Esophagus muscularis mucosa (tissue), 4 donors: ENCODE results near the gene DUSP19. TPM values are rescaled to one million over a fixed set of nuclear protein-coding genes. Genes with fewer than 3 reads are reported as not detected.

ENCODE experiments used
- DNase-seq: peaks from one replicate; pipeline ENCODE4 v3.0.0-alpha.2; 2017; ENCODE audit errors: extremely low spot score
- H3K27ac ChIP-seq, 4 donors: fragments of 200-600 bp; sonication (generic); replicated peaks in 1 of 4; 1 replicate in 3 of 4; 2 replicates in 1 of 4; pipeline ENCODE4 v1.5.1; 2016 to 2019; ENCODE audit warnings: mild to moderate bottlenecking in 1 of 4
- H3K27me3 ChIP-seq, 4 donors: fragments of 200-600 bp; sonication (generic); one replicate each; pipeline versions ENCODE4 v1.5.1 to v1.6.0; 2016 to 2019
- H3K36me3 ChIP-seq, 4 donors: fragments of 200-600 bp; sonication (generic); one replicate each; pipeline ENCODE4 v1.5.1; 2016 to 2019
- H3K4me1 ChIP-seq, 4 donors: fragments of 200-600 bp; sonication (generic); one replicate each; pipeline ENCODE4 v1.5.1; 2016 to 2019
- H3K4me3 ChIP-seq, 4 donors: fragments of 200-600 bp; sonication (generic); 1 replicate in 2 of 4; 2 replicates in 2 of 4; pipeline ENCODE4 v1.5.1; 2016 to 2019; ENCODE audit warnings: mild to moderate bottlenecking in 4 of 4, moderate library complexity in 1 of 4
- H3K9me3 ChIP-seq, 4 donors: fragments of 200-600 bp; sonication (generic); 1 replicate in 3 of 4; 2 replicates in 1 of 4; pipeline ENCODE4 v1.5.1; 2016 to 2019
- EP300 ChIP-seq: sonication (generic); formaldehyde crosslinking; IDR thresholded peaks from one replicate; pipeline ENCODE4 v1.6.1; 2017; ENCODE audit warnings: antibody characterized with exemption
- POLR2A ChIP-seq: fragments of 450-650 bp; IDR thresholded peaks from one replicate; pipeline ENCODE4 v1.6.1; 2017; ENCODE audit warnings: antibody characterized with exemption, moderate library complexity, mild to moderate bottlenecking, low read depth
- POLR2AphosphoS5 ChIP-seq, 2 donors: sonication (generic); formaldehyde crosslinking; IDR thresholded peaks; one replicate each; pipeline ENCODE4 v1.6.1; 2017; ENCODE audit warnings: antibody characterized with exemption in 2 of 2
- WGBS: methylation state at CpG from one replicate; pipeline ENCODE4 v1.1.5; 2018; 5-methylcytosine and 5-hydroxymethylcytosine counted together
- intact Hi-C: fragments of 100-400 bp; cut with DNase I; formaldehyde crosslinking; loops from one replicate; pipeline ENCODE4 v1.15.1; 2023
- total RNA-seq, 4 donors: library from RNA; depleted of rRNA; stranded (reverse); fragments of >200 nt; gene quantifications; one replicate each; pipeline versions ENCODE4 v1.1.0 to v1.2.1, GENCODE V29; 2016
- TF ChIP-seq, protein P1 (sequence below), 3 experiments: fragments of 200-600 bp in 2 of 3; fragments of 450-650 bp in 1 of 3; sonication (generic) in 2 of 3; IDR thresholded peaks; one replicate each; pipeline ENCODE4 v1.5.1; 2017 to 2019; ENCODE audit warnings: antibody characterized with exemption in 3 of 3, mild to moderate bottlenecking in 2 of 3, moderate library complexity in 1 of 3

DUSP19 gene
- total RNA-seq, 4 donors from 2014 or later, result 2.5 to 7.0 (median 5.0) TPM

DNA sequence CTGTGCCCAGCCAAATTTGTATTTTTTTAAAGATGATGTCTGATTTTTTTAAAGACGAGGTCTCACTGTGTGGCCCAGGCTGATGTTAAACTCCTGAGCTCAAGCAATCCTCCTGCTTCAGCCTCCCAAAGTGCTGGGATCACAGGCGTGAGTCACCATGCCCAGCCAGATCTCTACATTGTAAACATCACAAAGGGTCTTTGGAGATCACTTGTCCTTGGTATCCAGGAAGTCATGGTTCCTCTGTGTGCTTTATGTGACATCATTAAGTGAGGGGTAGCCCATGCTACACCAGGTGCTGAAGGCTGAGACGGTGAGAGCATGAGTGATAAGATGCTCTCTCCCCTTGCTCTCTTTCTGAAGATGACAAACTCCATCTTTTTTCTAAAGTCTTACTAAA is 38.7 kb downstream of the DUSP19 start:
- intact Hi-C loops, result no loop called here
- H3K4me1 ChIP-seq, result no peaks in the 10 kb centered on the region
- 87% methylated on average over 3 of the region's 3 CpGs for WGBS

DNA sequence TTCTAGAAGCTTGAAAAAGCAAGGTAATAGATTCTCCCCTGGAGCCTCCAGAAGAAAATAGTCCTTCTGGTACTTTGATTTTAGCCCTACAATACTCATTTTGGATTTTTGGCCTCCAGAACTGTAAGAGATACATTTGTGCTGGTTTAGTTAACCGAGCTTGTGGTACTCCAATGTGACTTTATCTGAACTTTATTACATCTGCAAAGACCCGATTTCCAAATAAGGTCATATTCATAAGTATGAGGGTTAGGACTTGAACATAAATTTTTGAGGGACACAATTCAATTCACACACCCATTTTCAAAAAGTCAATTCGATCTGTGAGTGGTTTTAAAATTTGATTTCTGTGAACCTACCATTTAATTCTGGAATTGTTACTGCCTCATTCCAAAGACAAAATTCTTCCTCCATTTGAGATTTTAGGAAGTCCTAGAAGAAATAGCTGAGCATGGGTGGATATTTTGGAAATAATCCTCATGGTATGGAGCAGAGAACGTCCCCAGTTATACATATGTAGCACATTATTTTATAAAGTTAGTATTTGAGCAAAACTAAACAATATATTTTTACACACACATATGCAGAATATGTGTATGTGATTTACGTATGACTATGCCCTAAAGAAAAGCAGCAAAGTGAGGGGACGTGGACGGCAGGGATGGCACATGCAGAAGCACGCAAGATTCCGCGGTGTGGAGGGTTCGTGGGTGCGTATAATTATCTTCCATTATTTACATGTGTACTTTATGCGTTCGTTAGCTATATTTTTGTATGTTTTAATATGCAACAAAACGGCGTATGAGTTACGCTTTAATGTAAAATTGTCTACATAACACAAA is 44.8 kb downstream of the DUSP19 start:
- Histone ChIP-seq H3K9me3 (no peaks in the 10 kb centered on the region), H3K4me1 (peaks cover 5 to 21% (median 14%) of the 10 kb centered on the region in 4 donors), H3K36me3 (no peaks in the 10 kb centered on the region), H3K27ac (peak overlapping the region; percentile 86 to 91 (median 88)), H3K27me3 (no peaks in the 10 kb centered on the region), H3K4me3 (peak overlapping the region; percentile 76 to 93 (median 84))
- no peak for TF ChIP-seq POLR2AphosphoS5 (IDR thresholded peaks at IDR 0.05)
- TF ChIP-seq, protein P1, sequence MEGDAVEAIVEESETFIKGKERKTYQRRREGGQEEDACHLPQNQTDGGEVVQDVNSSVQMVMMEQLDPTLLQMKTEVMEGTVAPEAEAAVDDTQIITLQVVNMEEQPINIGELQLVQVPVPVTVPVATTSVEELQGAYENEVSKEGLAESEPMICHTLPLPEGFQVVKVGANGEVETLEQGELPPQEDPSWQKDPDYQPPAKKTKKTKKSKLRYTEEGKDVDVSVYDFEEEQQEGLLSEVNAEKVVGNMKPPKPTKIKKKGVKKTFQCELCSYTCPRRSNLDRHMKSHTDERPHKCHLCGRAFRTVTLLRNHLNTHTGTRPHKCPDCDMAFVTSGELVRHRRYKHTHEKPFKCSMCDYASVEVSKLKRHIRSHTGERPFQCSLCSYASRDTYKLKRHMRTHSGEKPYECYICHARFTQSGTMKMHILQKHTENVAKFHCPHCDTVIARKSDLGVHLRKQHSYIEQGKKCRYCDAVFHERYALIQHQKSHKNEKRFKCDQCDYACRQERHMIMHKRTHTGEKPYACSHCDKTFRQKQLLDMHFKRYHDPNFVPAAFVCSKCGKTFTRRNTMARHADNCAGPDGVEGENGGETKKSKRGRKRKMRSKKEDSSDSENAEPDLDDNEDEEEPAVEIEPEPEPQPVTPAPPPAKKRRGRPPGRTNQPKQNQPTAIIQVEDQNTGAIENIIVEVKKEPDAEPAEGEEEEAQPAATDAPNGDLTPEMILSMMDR (IDR thresholded peaks at IDR 0.05), result no peak
- TF ChIP-seq EP300, result no peak
- TF ChIP-seq POLR2A, result no peak
- 29% methylated on average over 17 of the region's 17 CpGs for WGBS
- no peak for DNase-seq
- intact Hi-C loops, result loop anchor here (5.0 to 10.0 kb wide), 2 partner anchors 36 to 359 kb away; no protein-coding TSS in a partner anchor

More for the DNA sequence above, 38.7 kb downstream of the DUSP19 start:
- Histone ChIP-seq H3K36me3 (no peaks in the 10 kb centered on the region), H3K9me3 (no peaks in the 10 kb centered on the region), H3K27ac (no peak overlapping the region), H3K4me3 (no peak overlapping the region), H3K27me3 (no peaks in the 10 kb centered on the region)
- DNase-seq, result no peak
- TF ChIP-seq EP300, result no peak
- TF ChIP-seq, protein P1 (IDR thresholded peaks at IDR 0.05), result no peak
- no peak for TF ChIP-seq POLR2AphosphoS5 (IDR thresholded peaks at IDR 0.05)
- TF ChIP-seq POLR2A, result no peak

DNA sequence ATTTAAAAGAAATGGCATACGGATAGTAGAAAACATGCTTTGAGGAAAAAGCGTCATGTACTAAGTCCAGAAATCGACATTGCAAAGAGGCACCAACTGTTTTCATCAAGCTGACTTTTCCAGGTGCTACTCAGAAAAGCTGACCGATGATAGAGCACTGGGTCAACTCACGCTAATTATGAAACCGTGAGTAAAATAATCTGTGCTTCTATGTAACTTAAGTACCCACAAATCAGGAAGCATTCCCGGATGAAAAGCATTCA is 45.3 kb downstream of the DUSP19 start:
- no peak for DNase-seq
- Histone ChIP-seq H3K27ac (peak overlapping the region; percentile 86 to 91 (median 88)), H3K9me3 (no peaks in the 10 kb centered on the region), H3K27me3 (no peaks in the 10 kb centered on the region), H3K4me1 (peaks cover 5 to 21% (median 14%) of the 10 kb centered on the region in 4 donors), H3K36me3 (peaks cover 0 to 4% (median 0%) of the 10 kb centered on the region in 4 donors), H3K4me3 (peak overlapping the region; percentile 76 to 93 (median 84))
- WGBS, result 0% methylated on average over 7 of the region's 7 CpGs
- intact Hi-C loops, result loop anchor here (5.0 to 10.0 kb wide), 2 partner anchors 37 to 359 kb away; no protein-coding TSS in a partner anchor
- TF ChIP-seq POLR2AphosphoS5 (IDR thresholded peaks at IDR 0.05) (no peak), POLR2A (no peak), EP300 (no peak)
- TF ChIP-seq, protein P1 (IDR thresholded peaks at IDR 0.05), result no peak

DNA sequence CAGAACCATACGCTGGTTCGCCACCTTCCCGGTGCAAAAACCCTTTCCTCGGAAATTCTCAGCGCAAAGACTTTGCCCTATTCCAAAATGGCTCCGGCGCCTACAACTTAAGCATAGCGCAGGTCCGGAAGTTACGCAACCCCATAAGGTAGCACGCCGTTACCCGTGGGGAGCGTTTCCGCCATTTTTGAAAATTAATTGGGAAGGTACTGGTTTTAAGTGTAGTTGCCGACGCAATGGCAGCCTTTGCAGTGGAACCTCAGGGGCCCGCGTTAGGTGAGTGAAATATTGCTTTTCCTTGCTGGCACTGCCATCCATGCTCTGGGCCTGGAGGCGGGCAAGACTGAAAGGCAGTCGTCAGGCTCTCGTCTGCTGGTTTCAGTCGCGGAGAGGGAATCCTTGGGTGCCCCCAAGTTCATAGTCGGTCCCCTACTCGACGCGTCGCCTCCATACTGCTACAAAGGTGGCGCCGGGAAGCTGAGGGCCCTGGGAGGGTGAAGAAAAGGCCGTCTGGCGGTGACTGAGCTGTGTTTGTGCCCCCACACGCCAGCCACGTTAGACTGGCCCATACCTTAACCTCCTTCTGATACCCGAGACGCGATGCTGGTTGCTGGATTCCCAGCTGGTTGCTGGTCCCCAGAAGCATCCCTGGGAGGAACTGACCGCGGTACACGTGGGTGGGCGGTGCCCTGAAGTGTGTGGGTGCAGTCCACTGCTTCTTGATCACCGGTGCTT is 45.8 kb downstream of the DUSP19 start, which contains the start of gene NUP35:
Gene NUP35 (plus strand): TSS at position 222 of the 735 bp plus-strand sequence. CDS start 15 bp downstream, at position 237.
- peak; percentile 96 for DNase-seq
- Histone ChIP-seq H3K4me1 (peaks cover 5 to 21% (median 14%) of the 10 kb centered on the region in 4 donors), H3K9me3 (no peaks in the 10 kb centered on the region), H3K27ac (peak within 1 kb of the TSS; percentile 86 to 91 (median 88)), H3K27me3 (no peaks in the 10 kb centered on the region), H3K4me3 (peak within 1 kb of the TSS; percentile 76 to 93 (median 84)), H3K36me3 (peaks cover 0 to 8% (median 0%) of the 10 kb centered on the region in 4 donors)
- peak; percentile 79 to 90 for TF ChIP-seq POLR2AphosphoS5 (IDR thresholded peaks at IDR 0.05)
- TF ChIP-seq, protein P1 (IDR thresholded peaks at IDR 0.05), result no peak
- under 1% methylated on average over 18 of the region's 43 CpGs for WGBS
- intact Hi-C loops, result loop anchor here (5.0 to 10.0 kb wide), 2 partner anchors 37 to 360 kb away; no protein-coding TSS in a partner anchor
